ENCODE results near the gene DPF1. TPM values are rescaled to one million over a fixed set of nuclear protein-coding genes. Genes with fewer than 3 reads are reported as not detected.
A peak's percentile ranks its signal among the peaks of the same experiment; 100 is the strongest.
"Not testable (repeated sequence)": the region's sequence is repeated elsewhere in the genome, so short reads cannot be mapped to it uniquely, and the experiment has no call there.

Gene DPF1
- total RNA-seq, 2 donors from 2014 or later, result 1.8 TPM; not detected in 1

DNA sequence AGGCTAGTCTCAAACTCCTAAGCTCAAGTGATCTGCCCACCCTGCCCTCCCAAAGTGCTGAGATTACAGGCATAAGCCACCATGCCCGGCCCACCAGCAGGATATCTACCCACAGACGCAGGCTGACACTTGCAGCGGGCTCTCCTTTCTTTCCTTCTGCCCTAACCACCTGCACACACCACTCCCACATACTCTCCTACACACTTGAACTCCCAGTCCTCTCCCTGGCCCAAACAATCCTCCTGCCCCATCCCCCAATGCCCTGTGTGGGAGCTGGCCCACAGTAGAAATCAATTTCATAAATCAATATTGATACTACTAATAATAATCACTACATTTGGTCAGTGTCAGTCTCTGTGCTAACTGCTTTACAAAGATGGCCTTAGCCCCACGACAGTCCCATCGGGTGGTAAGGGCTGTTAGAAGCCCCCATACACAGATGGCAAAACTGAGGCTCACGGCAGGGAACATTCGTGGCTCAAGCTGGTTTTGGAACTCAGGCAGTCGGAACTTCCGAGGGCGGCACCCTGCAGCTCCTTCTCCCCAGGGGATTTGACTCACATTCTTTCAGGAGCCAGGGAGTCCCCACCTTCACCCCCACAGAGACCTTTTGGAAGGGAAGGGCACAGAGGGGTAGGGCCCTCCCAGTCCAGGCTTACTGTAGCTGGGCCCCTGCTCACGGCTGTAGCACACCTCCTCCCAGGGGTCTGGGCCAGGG lies 3.4 kb upstream of the DPF1 start:
- H3K36me3 ChIP-seq, result no peaks in the 10 kb centered on the region
- DNase-seq (ENCODE audit: low spot score), result no peak
- H3K27me3 ChIP-seq (replicated peaks; ENCODE audit: insufficient read depth), result peaks cover 15% of the 10 kb centered on the region
- intact Hi-C loops (cut with DNase I), result no loop called here
- WGBS, result 76% methylated on average over 11 of the region's 11 CpGs
- no peak overlapping the region for H3K27ac ChIP-seq
- no peaks in the 10 kb centered on the region for H3K9me3 ChIP-seq
- TF ChIP-seq POLR2A (IDR thresholded peaks at IDR 0.05) (no peak), POLR2AphosphoS5 (IDR thresholded peaks at IDR 0.05) (no peak)
- TF ChIP-seq, protein P1, sequence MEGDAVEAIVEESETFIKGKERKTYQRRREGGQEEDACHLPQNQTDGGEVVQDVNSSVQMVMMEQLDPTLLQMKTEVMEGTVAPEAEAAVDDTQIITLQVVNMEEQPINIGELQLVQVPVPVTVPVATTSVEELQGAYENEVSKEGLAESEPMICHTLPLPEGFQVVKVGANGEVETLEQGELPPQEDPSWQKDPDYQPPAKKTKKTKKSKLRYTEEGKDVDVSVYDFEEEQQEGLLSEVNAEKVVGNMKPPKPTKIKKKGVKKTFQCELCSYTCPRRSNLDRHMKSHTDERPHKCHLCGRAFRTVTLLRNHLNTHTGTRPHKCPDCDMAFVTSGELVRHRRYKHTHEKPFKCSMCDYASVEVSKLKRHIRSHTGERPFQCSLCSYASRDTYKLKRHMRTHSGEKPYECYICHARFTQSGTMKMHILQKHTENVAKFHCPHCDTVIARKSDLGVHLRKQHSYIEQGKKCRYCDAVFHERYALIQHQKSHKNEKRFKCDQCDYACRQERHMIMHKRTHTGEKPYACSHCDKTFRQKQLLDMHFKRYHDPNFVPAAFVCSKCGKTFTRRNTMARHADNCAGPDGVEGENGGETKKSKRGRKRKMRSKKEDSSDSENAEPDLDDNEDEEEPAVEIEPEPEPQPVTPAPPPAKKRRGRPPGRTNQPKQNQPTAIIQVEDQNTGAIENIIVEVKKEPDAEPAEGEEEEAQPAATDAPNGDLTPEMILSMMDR (IDR thresholded peaks at IDR 0.05), result no peak
- H3K4me3 ChIP-seq, result no peak overlapping the region
- peaks cover 12% of the 10 kb centered on the region for H3K4me1 ChIP-seq (replicated peaks)

DNA sequence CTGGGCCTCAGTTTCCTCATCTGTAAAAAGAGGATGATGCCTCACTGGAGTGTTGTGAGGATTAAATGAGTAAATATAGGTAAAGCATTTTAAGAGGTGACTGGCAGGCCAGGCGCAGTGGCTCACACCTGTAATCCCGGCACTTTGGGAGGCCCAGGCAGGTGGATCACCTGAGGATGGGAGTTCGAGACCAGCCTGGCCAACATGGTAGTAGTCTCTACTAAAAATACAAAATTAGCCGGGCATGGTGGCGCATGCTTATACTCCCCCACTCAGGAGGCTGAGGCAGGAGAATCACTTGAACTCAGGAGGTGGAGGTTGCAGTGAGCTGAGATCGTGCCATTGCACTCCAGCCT lies 819 bp upstream of the DPF1 start:
- not testable (repeated sequence) for H3K4me3 ChIP-seq; H3K36me3 ChIP-seq; H3K9me3 ChIP-seq; DNase-seq (ENCODE audit: low spot score); H3K27ac ChIP-seq
- Histone ChIP-seq H3K4me1 (replicated peaks) (peaks cover 12% of the 10 kb centered on the region), H3K27me3 (replicated peaks; ENCODE audit: insufficient read depth) (peaks cover 19% of the 10 kb centered on the region)
- 88% methylated on average over 6 of the region's 6 CpGs for WGBS
- intact Hi-C loops (cut with DNase I), result loop anchor here (5.0 kb wide), 1 partner anchor 323 kb away; no protein-coding TSS in a partner anchor

DNA sequence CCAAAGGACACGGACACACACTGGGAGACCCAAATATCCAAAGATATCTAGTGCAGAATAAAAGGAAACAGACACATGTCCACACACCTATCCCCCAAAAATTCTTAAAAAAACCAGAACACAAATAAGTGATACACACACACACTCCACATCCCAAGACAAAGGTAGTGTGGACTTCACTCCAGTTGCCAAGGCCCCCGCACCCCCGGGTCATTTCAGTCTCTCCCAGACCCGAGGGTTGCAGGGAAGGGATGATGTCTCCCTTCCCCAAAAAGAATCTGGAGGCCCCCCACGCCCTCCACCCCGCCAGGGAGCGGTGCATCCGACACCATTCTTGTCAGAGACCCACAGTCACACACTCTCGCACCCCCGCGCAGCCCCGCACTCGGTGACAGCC lies 407 bp downstream of the DPF1 start:
- TF ChIP-seq POLR2A (IDR thresholded peaks at IDR 0.05) (no peak), POLR2AphosphoS5 (IDR thresholded peaks at IDR 0.05) (no peak)
- TF ChIP-seq, protein P1 (IDR thresholded peaks at IDR 0.05), result no peak
- DNase-seq (ENCODE audit: low spot score), result no peak
- peaks cover 5% of the 10 kb centered on the region for H3K4me1 ChIP-seq (replicated peaks)
- H3K27ac ChIP-seq, result no peak overlapping the region
- intact Hi-C loops (cut with DNase I), result loop anchor here (5.0 kb wide), 1 partner anchor 321 kb away; no protein-coding TSS in a partner anchor
- no peaks in the 10 kb centered on the region for H3K9me3 ChIP-seq
- 10% methylated on average over 10 of the region's 13 CpGs for WGBS
- peaks cover 18% of the 10 kb centered on the region for H3K27me3 ChIP-seq (replicated peaks; ENCODE audit: insufficient read depth)
- H3K36me3 ChIP-seq, result no peaks in the 10 kb centered on the region
- peak overlapping the region; percentile 12 to 26 for H3K4me3 ChIP-seq

DNA sequence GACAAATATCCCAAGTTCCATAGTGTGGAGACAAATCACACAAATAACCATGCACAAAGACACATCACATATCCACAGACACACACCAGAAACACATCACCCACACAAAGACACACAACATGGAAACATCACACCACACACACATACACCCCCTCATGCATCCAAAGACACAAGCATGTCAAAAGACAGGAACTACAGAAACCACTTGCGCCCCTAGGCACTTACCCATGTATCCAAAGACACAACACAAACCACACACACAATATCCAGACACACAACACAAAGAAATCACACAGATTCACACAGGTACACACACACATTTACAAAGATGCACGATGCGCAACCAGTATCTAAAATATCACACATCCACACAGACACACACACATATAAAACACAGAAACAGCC lies 901 bp downstream of the DPF1 start:
- peaks cover 13% of the 10 kb centered on the region for H3K27me3 ChIP-seq (replicated peaks; ENCODE audit: insufficient read depth)
- H3K4me1 ChIP-seq (replicated peaks), result peaks cover under 1% of the 10 kb centered on the region
- no peaks in the 10 kb centered on the region for H3K36me3 ChIP-seq
- no peak overlapping the region for H3K4me3 ChIP-seq
- H3K9me3 ChIP-seq, result no peaks in the 10 kb centered on the region
- intact Hi-C loops (cut with DNase I), result loop anchor here (5.0 kb wide), 1 partner anchor 321 kb away; no protein-coding TSS in a partner anchor
- no peak overlapping the region for H3K27ac ChIP-seq
- DNase-seq (ENCODE audit: low spot score), result no peak
- TF ChIP-seq, protein P1 (IDR thresholded peaks at IDR 0.05), result no peak
- TF ChIP-seq POLR2A (IDR thresholded peaks at IDR 0.05), result no peak
- no peak for TF ChIP-seq POLR2AphosphoS5 (IDR thresholded peaks at IDR 0.05)
- WGBS, result 94% methylated on average over 3 of the region's 3 CpGs

DNA sequence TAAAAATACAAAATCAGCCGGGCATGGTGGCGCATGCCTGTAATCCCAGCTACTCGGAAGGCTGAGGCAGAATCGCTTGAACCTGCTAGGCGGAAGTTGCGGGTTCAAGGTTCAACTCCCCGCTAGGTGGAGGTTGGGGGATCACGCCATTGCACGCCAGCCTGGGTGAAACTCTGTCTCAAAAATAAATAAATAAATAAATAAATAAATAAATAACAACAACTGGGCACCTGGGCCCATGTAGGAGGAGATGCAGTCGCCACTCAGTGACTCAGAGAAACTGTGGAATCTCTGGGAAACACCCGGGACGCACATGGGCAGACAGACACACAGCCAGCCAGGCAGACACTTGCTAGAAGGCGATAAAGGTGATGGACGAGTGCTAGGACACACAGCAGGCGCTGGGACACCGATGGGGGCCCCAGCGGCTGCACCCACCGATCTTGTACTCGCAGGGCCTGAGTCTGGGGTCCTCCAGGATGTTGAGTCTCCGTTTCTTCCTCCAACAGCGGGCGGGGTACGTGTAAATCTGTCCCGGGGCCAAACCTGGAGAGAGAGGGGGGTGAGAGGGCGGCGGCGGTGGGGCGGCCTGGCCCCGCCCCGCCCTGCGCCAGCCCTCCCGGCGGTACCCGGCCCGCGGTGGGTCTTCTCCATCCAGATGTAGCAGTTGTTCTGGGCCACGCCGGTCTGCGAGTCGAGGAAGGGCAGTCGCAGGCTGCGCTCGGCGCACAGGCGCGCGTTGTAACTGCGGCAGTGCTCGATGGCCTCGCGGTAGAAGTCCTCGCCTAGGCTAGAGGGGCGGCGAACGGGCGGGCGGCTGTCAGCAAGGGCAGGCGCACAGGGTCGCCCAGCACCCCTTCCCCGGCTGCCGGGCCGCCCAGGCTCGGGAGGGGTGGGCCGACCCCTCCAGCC lies 1.8 kb downstream of the DPF1 start:
- no peak overlapping the region for H3K4me3 ChIP-seq
- no peak for TF ChIP-seq POLR2A (IDR thresholded peaks at IDR 0.05)
- TF ChIP-seq, protein P1 (IDR thresholded peaks at IDR 0.05), result no peak
- no peak for TF ChIP-seq POLR2AphosphoS5 (IDR thresholded peaks at IDR 0.05)
- WGBS, result 71% methylated on average over 63 of the region's 64 CpGs
- DNase-seq (ENCODE audit: low spot score), result no peak
- no peaks in the 10 kb centered on the region for H3K36me3 ChIP-seq
- peaks cover 8% of the 10 kb centered on the region for H3K27me3 ChIP-seq (replicated peaks; ENCODE audit: insufficient read depth)
- H3K27ac ChIP-seq, result no peak overlapping the region
- no peaks in the 10 kb centered on the region for H3K9me3 ChIP-seq
- H3K4me1 ChIP-seq (replicated peaks), result no peaks in the 10 kb centered on the region
- intact Hi-C loops (cut with DNase I), result loop anchor here (5.0 kb wide), 1 partner anchor 320 kb away; no protein-coding TSS in a partner anchor
